Stimulated activated naive CD4-positive, alpha-beta T cell treated with Interleukin-2 at 50 U/mL for 16 hours (primary cell): ENCODE results near the gene CR1L.
"Not testable (repeated sequence)": the region's sequence is repeated elsewhere in the genome, so short reads cannot be mapped to it uniquely, and the experiment has no call there.

Experiments used
- DNase-seq: peaks from one replicate; lab custom pipeline; 2025; lab: John Stamatoyannopoulos, UW

CR1L gene

GRCh38 chr1:207646171-207646570 is 1.2 kb downstream of the CR1L start:
- DNase-seq = no peak

GRCh38 chr1:207646944-207647579 is 2.1 kb downstream of the CR1L start:
- DNase-seq = no peak

- DNase-seq = no peak
Measured at GRCh38 chr1:207647671-207648333, 2.9 kb downstream of the CR1L start.

GRCh38 chr1:207648334-207649209 is 3.6 kb downstream of the CR1L start:
- DNase-seq = no peak

GRCh38 chr1:207649210-207649753 is 4.3 kb downstream of the CR1L start:
- DNase-seq = no peak

GRCh38 chr1:207649865-207650580 is 5.1 kb downstream of the CR1L start:
- DNase-seq = no peak

- DNase-seq = no peak
Measured at GRCh38 chr1:207651583-207651982, 6.7 kb downstream of the CR1L start.

GRCh38 chr1:207654320-207654719 is 9.4 kb downstream of the CR1L start:
- no peak for DNase-seq

GRCh38 chr1:207658408-207658807 is 13.5 kb downstream of the CR1L start:
- DNase-seq = no peak

- no peak for DNase-seq
Measured at GRCh38 chr1:207658904-207659485, 14.1 kb downstream of the CR1L start.

GRCh38 chr1:207659545-207660153 is 14.7 kb downstream of the CR1L start:
- no peak for DNase-seq

GRCh38 chr1:207661420-207661819 is 16.5 kb downstream of the CR1L start:
- not testable (repeated sequence) for DNase-seq

GRCh38 chr1:207666342-207666741 is 21.4 kb downstream of the CR1L start:
- DNase-seq = no peak

- no peak for DNase-seq
Measured at GRCh38 chr1:207669528-207670009, 24.6 kb downstream of the CR1L start.

GRCh38 chr1:207670192-207670591 is 25.3 kb downstream of the CR1L start:
- DNase-seq = no peak

- DNase-seq = no peak
Measured at GRCh38 chr1:207670997-207671396, 26.1 kb downstream of the CR1L start.

GRCh38 chr1:207672522-207673130 is 27.7 kb downstream of the CR1L start:
- DNase-seq = no peak

- no peak for DNase-seq
Measured at GRCh38 chr1:207673399-207673798, 28.5 kb downstream of the CR1L start.

- no peak for DNase-seq
Measured at GRCh38 chr1:207676153-207676552, 31.2 kb downstream of the CR1L start.

- DNase-seq = not testable (repeated sequence)
Measured at GRCh38 chr1:207680590-207681388, 35.9 kb downstream of the CR1L start.
